Measurements from ENCODE around the gene SLC26A8. TPM values are rescaled to one million over a fixed set of nuclear protein-coding genes. Genes with fewer than 3 reads are reported as not detected.

Gene SLC26A8
- total RNA-seq, 1 experiment from 2014 or later = 0.09 TPM

DNA sequence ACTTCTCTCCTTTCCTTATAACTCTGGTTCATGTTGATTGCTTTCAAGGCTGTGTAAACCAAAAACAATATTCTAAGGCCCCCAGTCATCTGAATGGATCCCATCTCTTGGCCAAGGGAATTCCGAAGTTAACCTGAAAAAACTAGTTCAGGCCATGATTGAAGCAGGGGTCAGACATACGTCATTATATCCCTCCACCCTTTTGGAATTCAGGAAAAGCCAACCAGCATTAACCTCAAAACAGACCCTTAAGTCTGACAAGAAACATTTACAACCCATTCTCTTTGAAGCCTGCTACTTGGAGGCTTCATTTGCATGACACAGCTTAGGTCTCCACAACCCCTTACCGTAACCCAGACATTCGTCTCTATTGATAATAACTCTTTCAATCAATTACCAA, 39.7 kb downstream of the SLC26A8 start:
- Histone ChIP-seq H3K27ac (ENCODE audit: insufficient read length, low read depth, low read length) (no peak overlapping the region), H2BK20ac (ENCODE audit: low read depth, low read length, poor library complexity, severe bottlenecking) (no peak overlapping the region), H3K4me1 (ENCODE audit: insufficient read depth, low read length) (no peaks in the 10 kb centered on the region; the same call in 1 of the 2 replicates), H3K4ac (ENCODE audit: low read depth, low read length) (no peak overlapping the region; the same call in 1 of the 2 replicates), H4K8ac (replicated peaks; ENCODE audit: insufficient read length, low read depth, low read length) (no peak overlapping the region), H3K23me2 (ENCODE audit: insufficient read length, low read depth, low read length, poor library complexity, severe bottlenecking) (no peaks in the 10 kb centered on the region), H3K23ac (ENCODE audit: insufficient read length, low read depth, low read length) (no peak overlapping the region), H2BK12ac (ENCODE audit: insufficient read length, low read depth, low read length) (no peak overlapping the region), H3K14ac (ENCODE audit: insufficient read depth, low read length) (no peak overlapping the region), H2AK5ac (ENCODE audit: insufficient read length, low read length) (no peak overlapping the region), H3K4me2 (ENCODE audit: insufficient read depth, insufficient read length, low read length) (no peak overlapping the region), H4K91ac (ENCODE audit: insufficient read length, low read depth, low read length) (no peak overlapping the region), H3K9ac (ENCODE audit: extremely low read depth, insufficient read length, low read length) (no peak overlapping the region), H2BK5ac (ENCODE audit: insufficient read length, low read length) (no peak overlapping the region), H2BK120ac (ENCODE audit: low read depth, low read length, poor library complexity, severe bottlenecking) (no peak overlapping the region), H3K9me3 (ENCODE audit: control insufficient read depth, low read depth, low read length) (no peaks in the 10 kb centered on the region), H3K79me1 (ENCODE audit: insufficient read depth, low read depth, low read length, poor library complexity, severe bottlenecking) (no peaks in the 10 kb centered on the region), H4K5ac (ENCODE audit: insufficient read length, low read depth, low read length) (no peak overlapping the region), H3T11ph (ENCODE audit: low read length) (no peak overlapping the region), H3K79me2 (ENCODE audit: insufficient read depth, low read length) (no peaks in the 10 kb centered on the region), H3K27me3 (ENCODE audit: insufficient read depth, low read length) (no peaks in the 10 kb centered on the region), H2BK15ac (ENCODE audit: low read depth, low read length) (no peak overlapping the region), H3K18ac (ENCODE audit: insufficient read length, low read depth, low read length) (no peak overlapping the region), H4K20me1 (ENCODE audit: control insufficient read depth, insufficient read depth, insufficient read length) (no peaks in the 10 kb centered on the region), H3K56ac (ENCODE audit: insufficient read length, low read depth, low read length) (no peak overlapping the region), H2AFZ (ENCODE audit: low read length) (no peak overlapping the region)
- DNase-seq = no peak
- no peaks in the 10 kb centered on the region for H3K36me3 Mint-ChIP-seq (ENCODE audit: insufficient read depth in 1 of 3, low read depth in 3 of 3)
- peak overlapping the region in 2 of 3 experiments; percentile 0 to 74; a peak in 3 of 7 replicates for H3K27ac Mint-ChIP-seq
- H3K9me3 Mint-ChIP-seq = no peaks in the 10 kb centered on the region; a peak in 1 of 5 replicates
- TF ChIP-seq, protein P1, sequence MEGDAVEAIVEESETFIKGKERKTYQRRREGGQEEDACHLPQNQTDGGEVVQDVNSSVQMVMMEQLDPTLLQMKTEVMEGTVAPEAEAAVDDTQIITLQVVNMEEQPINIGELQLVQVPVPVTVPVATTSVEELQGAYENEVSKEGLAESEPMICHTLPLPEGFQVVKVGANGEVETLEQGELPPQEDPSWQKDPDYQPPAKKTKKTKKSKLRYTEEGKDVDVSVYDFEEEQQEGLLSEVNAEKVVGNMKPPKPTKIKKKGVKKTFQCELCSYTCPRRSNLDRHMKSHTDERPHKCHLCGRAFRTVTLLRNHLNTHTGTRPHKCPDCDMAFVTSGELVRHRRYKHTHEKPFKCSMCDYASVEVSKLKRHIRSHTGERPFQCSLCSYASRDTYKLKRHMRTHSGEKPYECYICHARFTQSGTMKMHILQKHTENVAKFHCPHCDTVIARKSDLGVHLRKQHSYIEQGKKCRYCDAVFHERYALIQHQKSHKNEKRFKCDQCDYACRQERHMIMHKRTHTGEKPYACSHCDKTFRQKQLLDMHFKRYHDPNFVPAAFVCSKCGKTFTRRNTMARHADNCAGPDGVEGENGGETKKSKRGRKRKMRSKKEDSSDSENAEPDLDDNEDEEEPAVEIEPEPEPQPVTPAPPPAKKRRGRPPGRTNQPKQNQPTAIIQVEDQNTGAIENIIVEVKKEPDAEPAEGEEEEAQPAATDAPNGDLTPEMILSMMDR (conservative IDR thresholded peaks at IDR 0.05) = no peak
- WGBS (ENCODE audit: extremely low coverage, insufficient read length, low lambda C conversion rate) = no CpG with 5 or more reads among the region's 4 CpGs
- H3K27me3 Mint-ChIP-seq (ENCODE audit: low read depth) = no peaks in the 10 kb centered on the region; the same call in 1 of the 2 replicates
- no peak overlapping the region; a peak in 1 of 5 replicates for H3K4me3 Mint-ChIP-seq
- H3K4me1 Mint-ChIP-seq = peaks cover 16 to 17% of the 10 kb centered on the region in 2 experiments
